Measurements from ENCODE around the gene BCAN. TPM values are rescaled to one million over a fixed set of nuclear protein-coding genes. Genes with fewer than 3 reads are reported as not detected.

BCAN gene
- total RNA-seq, 1 experiment from 2014 or later: 1.2 TPM

- peaks cover 10% of the 10 kb centered on the region for H3K23me2 ChIP-seq (ENCODE audit: insufficient read length, low read depth, low read length, poor library complexity, severe bottlenecking)
- Mint-ChIP-seq H3K27ac (peak overlapping the region; percentile 56 to 91 (median 90); a peak in 3 of 7 replicates), H3K27me3 (ENCODE audit: low read depth) (peaks cover 8% of the 10 kb centered on the region), H3K4me3 (peak overlapping the region in 1 of 2 experiments; percentile 38; a peak in 3 of 5 replicates), H3K36me3 (ENCODE audit: insufficient read depth in 1 of 3, low read depth in 3 of 3) (peaks cover 7 to 27% (median 24%) of the 10 kb centered on the region in 3 experiments), H3K9me3 (no peaks in the 10 kb centered on the region), H3K4me1 (peaks cover 48 to 63% of the 10 kb centered on the region in 2 experiments)
- WGBS (ENCODE audit: extremely low coverage, insufficient read length, low lambda C conversion rate): no CpG with 5 or more reads among the region's 5 CpGs
- no peaks in the 10 kb centered on the region for H3K9me3 ChIP-seq (ENCODE audit: control insufficient read depth, low read depth, low read length)
- H2BK120ac ChIP-seq (ENCODE audit: low read depth, low read length, poor library complexity, severe bottlenecking): no peak overlapping the region
- DNase-seq: no peak
- H2BK5ac ChIP-seq (ENCODE audit: insufficient read length, low read length): no peak overlapping the region
- no peak overlapping the region for H3K4ac ChIP-seq (ENCODE audit: low read depth, low read length)
- no peak overlapping the region for H3T11ph ChIP-seq (ENCODE audit: low read length)
- no peak overlapping the region for H3K23ac ChIP-seq (ENCODE audit: insufficient read length, low read depth, low read length)
- TF ChIP-seq, protein P1, sequence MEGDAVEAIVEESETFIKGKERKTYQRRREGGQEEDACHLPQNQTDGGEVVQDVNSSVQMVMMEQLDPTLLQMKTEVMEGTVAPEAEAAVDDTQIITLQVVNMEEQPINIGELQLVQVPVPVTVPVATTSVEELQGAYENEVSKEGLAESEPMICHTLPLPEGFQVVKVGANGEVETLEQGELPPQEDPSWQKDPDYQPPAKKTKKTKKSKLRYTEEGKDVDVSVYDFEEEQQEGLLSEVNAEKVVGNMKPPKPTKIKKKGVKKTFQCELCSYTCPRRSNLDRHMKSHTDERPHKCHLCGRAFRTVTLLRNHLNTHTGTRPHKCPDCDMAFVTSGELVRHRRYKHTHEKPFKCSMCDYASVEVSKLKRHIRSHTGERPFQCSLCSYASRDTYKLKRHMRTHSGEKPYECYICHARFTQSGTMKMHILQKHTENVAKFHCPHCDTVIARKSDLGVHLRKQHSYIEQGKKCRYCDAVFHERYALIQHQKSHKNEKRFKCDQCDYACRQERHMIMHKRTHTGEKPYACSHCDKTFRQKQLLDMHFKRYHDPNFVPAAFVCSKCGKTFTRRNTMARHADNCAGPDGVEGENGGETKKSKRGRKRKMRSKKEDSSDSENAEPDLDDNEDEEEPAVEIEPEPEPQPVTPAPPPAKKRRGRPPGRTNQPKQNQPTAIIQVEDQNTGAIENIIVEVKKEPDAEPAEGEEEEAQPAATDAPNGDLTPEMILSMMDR (conservative IDR thresholded peaks at IDR 0.05): no peak
- H3K4me1 ChIP-seq (ENCODE audit: insufficient read depth, low read length): peaks cover 17% of the 10 kb centered on the region; the same call in 1 of the 2 replicates
- peak overlapping the region; percentile 53 for H3K4me2 ChIP-seq (ENCODE audit: insufficient read depth, insufficient read length, low read length)
- H3K79me2 ChIP-seq (ENCODE audit: insufficient read depth, low read length): no peaks in the 10 kb centered on the region
- H4K5ac ChIP-seq (ENCODE audit: insufficient read length, low read depth, low read length): no peak overlapping the region
- no peak overlapping the region for H2AK5ac ChIP-seq (ENCODE audit: insufficient read length, low read length)
- H3K79me1 ChIP-seq (ENCODE audit: insufficient read depth, low read depth, low read length, poor library complexity, severe bottlenecking): no peaks in the 10 kb centered on the region
- no peak overlapping the region for H3K27ac ChIP-seq (ENCODE audit: insufficient read length, low read depth, low read length)
- no peak overlapping the region for H3K18ac ChIP-seq (ENCODE audit: insufficient read length, low read depth, low read length)
- no peak overlapping the region for H3K9ac ChIP-seq (ENCODE audit: extremely low read depth, insufficient read length, low read length)
- no peak overlapping the region for H2AFZ ChIP-seq (ENCODE audit: low read length)
- no peak overlapping the region for H4K91ac ChIP-seq (ENCODE audit: insufficient read length, low read depth, low read length)
- H4K8ac ChIP-seq (replicated peaks; ENCODE audit: insufficient read length, low read depth, low read length): no peak overlapping the region
- H4K20me1 ChIP-seq (ENCODE audit: control insufficient read depth, insufficient read depth, insufficient read length): no peaks in the 10 kb centered on the region
- H2BK15ac ChIP-seq (ENCODE audit: low read depth, low read length): no peak overlapping the region
- no peak overlapping the region for H2BK20ac ChIP-seq (ENCODE audit: low read depth, low read length, poor library complexity, severe bottlenecking)
- no peak overlapping the region for H2BK12ac ChIP-seq (ENCODE audit: insufficient read length, low read depth, low read length)
- H3K14ac ChIP-seq (ENCODE audit: insufficient read depth, low read length): no peak overlapping the region
- H3K27me3 ChIP-seq (ENCODE audit: insufficient read depth, low read length): no peaks in the 10 kb centered on the region
- H3K56ac ChIP-seq (ENCODE audit: insufficient read length, low read depth, low read length): no peak overlapping the region
Observed at GRCh38 chr1:156694690-156694962, 52.7 kb downstream of the BCAN start.
